Type B pancreatic cell (in vitro differentiated cells): ENCODE results near the gene MUC13. TPM values are rescaled to one million over a fixed set of nuclear protein-coding genes. Genes with fewer than 3 reads are reported as not detected.
A peak's percentile ranks its signal among the peaks of the same experiment; 100 is the strongest.

Experiments used
- DNase-seq: peaks from one replicate; pipeline ENCODE4 v3.0.0; 2021; ENCODE audit warnings: mixed read lengths; ENCODE audit not compliant: unreplicated experiment; ENCODE audit errors: extremely low spot score
- H3K27ac Mint-ChIP-seq: 2 replicates; pipeline ENCODE4 v1.8.0; 2021; ENCODE audit warnings: mild to moderate bottlenecking, mixed read lengths
- H3K27me3 Mint-ChIP-seq: 2 replicates; pipeline ENCODE4 v1.8.0; 2021; ENCODE audit warnings: mixed read lengths
- H3K36me3 Mint-ChIP-seq: 2 replicates; pipeline ENCODE4 v1.8.0; 2021; ENCODE audit warnings: mixed read lengths
- H3K4me1 Mint-ChIP-seq: one replicate; pipeline ENCODE4 v1.8.0; 2021; ENCODE audit warnings: mixed read lengths; ENCODE audit not compliant: unreplicated experiment
- H3K4me3 Mint-ChIP-seq: 2 replicates; pipeline ENCODE4 v1.8.0; 2021; ENCODE audit warnings: mild to moderate bottlenecking, mixed read lengths
- H3K9me3 Mint-ChIP-seq: 2 replicates; pipeline ENCODE4 v1.8.0; 2021; ENCODE audit warnings: mixed read lengths
- total RNA-seq: library from RNA; stranded (reverse); gene quantifications from 2 replicates; pipeline ENCODE4 v1.2.1, GENCODE V29; 2021; ENCODE audit warnings: low replicate concordance
- TF ChIP-seq, protein P1 (sequence below): fragments of 200-600 bp; sonication (generic); conservative IDR thresholded peaks from 2 replicates; pipeline ENCODE4 v1.5.0; 2021; ENCODE audit warnings: antibody characterized with exemption, mild to moderate bottlenecking

MUC13 gene
- total RNA-seq, 1 donor from 2014 or later = 38.3 TPM

GRCh38 chr3:124950026-124950425, 15.5 kb upstream of the MUC13 start:
- no peak for DNase-seq
- TF ChIP-seq, protein P1, sequence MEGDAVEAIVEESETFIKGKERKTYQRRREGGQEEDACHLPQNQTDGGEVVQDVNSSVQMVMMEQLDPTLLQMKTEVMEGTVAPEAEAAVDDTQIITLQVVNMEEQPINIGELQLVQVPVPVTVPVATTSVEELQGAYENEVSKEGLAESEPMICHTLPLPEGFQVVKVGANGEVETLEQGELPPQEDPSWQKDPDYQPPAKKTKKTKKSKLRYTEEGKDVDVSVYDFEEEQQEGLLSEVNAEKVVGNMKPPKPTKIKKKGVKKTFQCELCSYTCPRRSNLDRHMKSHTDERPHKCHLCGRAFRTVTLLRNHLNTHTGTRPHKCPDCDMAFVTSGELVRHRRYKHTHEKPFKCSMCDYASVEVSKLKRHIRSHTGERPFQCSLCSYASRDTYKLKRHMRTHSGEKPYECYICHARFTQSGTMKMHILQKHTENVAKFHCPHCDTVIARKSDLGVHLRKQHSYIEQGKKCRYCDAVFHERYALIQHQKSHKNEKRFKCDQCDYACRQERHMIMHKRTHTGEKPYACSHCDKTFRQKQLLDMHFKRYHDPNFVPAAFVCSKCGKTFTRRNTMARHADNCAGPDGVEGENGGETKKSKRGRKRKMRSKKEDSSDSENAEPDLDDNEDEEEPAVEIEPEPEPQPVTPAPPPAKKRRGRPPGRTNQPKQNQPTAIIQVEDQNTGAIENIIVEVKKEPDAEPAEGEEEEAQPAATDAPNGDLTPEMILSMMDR = no peak
- Mint-ChIP-seq H3K27me3 (no peaks in the 10 kb centered on the region), H3K27ac (no peak overlapping the region), H3K36me3 (no peaks in the 10 kb centered on the region), H3K9me3 (no peaks in the 10 kb centered on the region), H3K4me1 (no peaks in the 10 kb centered on the region), H3K4me3 (no peak overlapping the region)

- no peak for DNase-seq
- TF ChIP-seq, protein P1 = no peak
- H3K36me3 Mint-ChIP-seq = no peaks in the 10 kb centered on the region
- no peak overlapping the region for H3K4me3 Mint-ChIP-seq
- H3K27ac Mint-ChIP-seq = no peak overlapping the region
- H3K27me3 Mint-ChIP-seq = no peaks in the 10 kb centered on the region
- H3K4me1 Mint-ChIP-seq = no peaks in the 10 kb centered on the region
- H3K9me3 Mint-ChIP-seq = no peaks in the 10 kb centered on the region
These were observed 8.1 kb upstream of the MUC13 start for GRCh38 chr3:124942613-124943012.

DNA sequence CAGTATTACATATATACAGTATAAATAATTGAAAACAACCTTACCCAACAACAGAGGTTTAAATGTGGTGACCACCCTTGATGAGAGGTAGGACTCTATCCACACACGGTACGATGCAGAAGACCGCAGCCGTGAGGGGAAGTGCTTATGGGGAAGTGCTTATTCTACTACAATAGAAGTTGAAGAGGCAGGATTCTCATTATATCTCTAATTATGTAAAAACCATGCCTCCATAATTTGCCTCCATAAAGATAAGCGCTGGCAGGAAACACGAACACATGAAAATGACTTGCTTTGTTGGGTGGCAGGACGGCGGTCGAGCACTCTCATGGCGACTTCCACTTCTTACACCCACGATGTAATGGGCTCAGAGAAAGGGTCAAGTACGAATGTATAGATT, 7.2 kb upstream of the MUC13 start:
- H3K36me3 Mint-ChIP-seq = no peaks in the 10 kb centered on the region
- no peaks in the 10 kb centered on the region for H3K9me3 Mint-ChIP-seq
- H3K27me3 Mint-ChIP-seq = no peaks in the 10 kb centered on the region
- H3K4me3 Mint-ChIP-seq = no peak overlapping the region
- no peaks in the 10 kb centered on the region for H3K4me1 Mint-ChIP-seq
- DNase-seq = no peak
- H3K27ac Mint-ChIP-seq = no peak overlapping the region
- TF ChIP-seq, protein P1 = no peak

GRCh38 chr3:124939661-124940060, 5.1 kb upstream of the MUC13 start:
- Mint-ChIP-seq H3K4me3 (no peak overlapping the region), H3K27ac (no peak overlapping the region), H3K36me3 (no peaks in the 10 kb centered on the region)

GRCh38 chr3:124938896-124939295, 4.3 kb upstream of the MUC13 start:
- Mint-ChIP-seq H3K27me3 (no peaks in the 10 kb centered on the region), H3K4me3 (no peak overlapping the region), H3K36me3 (no peaks in the 10 kb centered on the region), H3K27ac (no peak overlapping the region), H3K9me3 (no peaks in the 10 kb centered on the region), H3K4me1 (no peaks in the 10 kb centered on the region)
- DNase-seq = no peak
- TF ChIP-seq, protein P1 = peak; percentile 53

More at GRCh38 chr3:124939661-124940060, 5.1 kb upstream of the MUC13 start:
- TF ChIP-seq, protein P1 = no peak
- DNase-seq = no peak
- H3K4me1 Mint-ChIP-seq = no peaks in the 10 kb centered on the region
- H3K9me3 Mint-ChIP-seq = no peaks in the 10 kb centered on the region
- H3K27me3 Mint-ChIP-seq = no peaks in the 10 kb centered on the region

DNA sequence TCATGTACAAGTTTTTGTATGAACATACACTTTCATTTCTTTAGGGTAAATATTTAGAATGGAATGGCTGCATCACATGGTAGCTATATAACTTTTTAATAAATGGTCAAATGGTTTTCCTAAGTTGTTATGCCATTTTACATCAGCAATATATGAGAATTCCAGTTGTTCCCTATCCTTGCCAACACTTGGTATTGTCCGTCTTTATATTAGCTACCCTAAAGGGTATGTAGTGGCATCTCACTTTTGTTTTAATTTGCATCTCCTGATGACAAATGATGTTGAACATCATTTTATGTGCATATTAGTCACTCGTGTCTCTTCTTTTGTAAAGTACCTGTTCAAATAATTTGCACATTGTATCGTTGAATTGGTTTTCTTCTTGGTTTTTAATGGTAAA, 2.5 kb upstream of the MUC13 start:
- H3K4me3 Mint-ChIP-seq = no peak overlapping the region
- H3K36me3 Mint-ChIP-seq = no peaks in the 10 kb centered on the region
- no peaks in the 10 kb centered on the region for H3K9me3 Mint-ChIP-seq
- H3K27me3 Mint-ChIP-seq = peaks cover 5% of the 10 kb centered on the region
- TF ChIP-seq, protein P1 = no peak
- DNase-seq = no peak
- H3K27ac Mint-ChIP-seq = no peak overlapping the region
- H3K4me1 Mint-ChIP-seq = peaks cover 5% of the 10 kb centered on the region
